Neuronal stem cell (in vitro differentiated cells): ENCODE results near the gene HERC2.

Source experiments
- DNase-seq: peaks from one replicate; pipeline ENCODE4 v3.0.0-alpha.2; 2013; ENCODE audit warnings: low spot score
- H2AFZ ChIP-seq: one replicate; pipeline ENCODE4 v1.6.1; 2013; ENCODE audit warnings: mild to moderate bottlenecking, low read length, inconsistent platforms
- H2AK5ac ChIP-seq: 2 replicates; pipeline ENCODE4 v1.6.1; 2013; ENCODE audit warnings: low read depth, mild to moderate bottlenecking, inconsistent platforms, low read length, moderate library complexity, mixed read lengths
- H2BK120ac ChIP-seq: 2 replicates; pipeline ENCODE4 v1.6.1; 2013; ENCODE audit warnings: low read depth, mild to moderate bottlenecking, inconsistent platforms, low read length, moderate library complexity, mixed read lengths
- H2BK12ac ChIP-seq: one replicate; pipeline ENCODE4 v1.6.1; 2013; ENCODE audit warnings: low read length, inconsistent platforms
- H2BK15ac ChIP-seq: 2 replicates; pipeline ENCODE4 v1.6.1; 2013; ENCODE audit warnings: mild to moderate bottlenecking, low read length, inconsistent platforms, mixed read lengths
- H2BK5ac ChIP-seq: one replicate; pipeline ENCODE4 v1.6.1; 2013; ENCODE audit warnings: inconsistent platforms, mild to moderate bottlenecking, low read length, moderate library complexity
- H3K14ac ChIP-seq: one replicate; pipeline ENCODE4 v1.6.1; 2013; ENCODE audit warnings: low read length, inconsistent platforms
- H3K18ac ChIP-seq: 2 replicates; pipeline ENCODE4 v1.6.1; 2013; ENCODE audit warnings: low read length, inconsistent platforms
- H3K23ac ChIP-seq: 2 replicates; pipeline ENCODE4 v1.6.1; 2013; ENCODE audit warnings: low read depth, mild to moderate bottlenecking, mixed read lengths, low read length, inconsistent platforms; ENCODE audit not compliant: poor library complexity
- H3K27ac ChIP-seq: replicated peaks from 3 replicates; pipeline ENCODE4 v1.5.1; 2013; ENCODE audit warnings: low read length, inconsistent platforms
- H3K27me3 ChIP-seq, 3 experiments: 2 replicates each; pipeline ENCODE4 v1.6.1; 2013; ENCODE audit warnings: low read length in 3 of 3, mild to moderate bottlenecking in 2 of 3, inconsistent platforms in 1 of 3, low read depth in 1 of 3, mixed read lengths in 1 of 3, moderate library complexity in 1 of 3; ENCODE audit not compliant: control insufficient read depth in 3 of 3, insufficient read depth in 3 of 3
- H3K36me3 ChIP-seq, 2 donors: replicated peaks in 1 of 2; 2 replicates each; pipeline ENCODE4 v1.6.1; 2013; ENCODE audit warnings: low read length in 2 of 2; ENCODE audit not compliant: control insufficient read depth in 2 of 2, insufficient read depth in 2 of 2
- H3K4ac ChIP-seq: 2 replicates; pipeline ENCODE4 v1.6.1; 2013; ENCODE audit warnings: inconsistent platforms, mild to moderate bottlenecking, low read length, moderate library complexity
- H3K4me1 ChIP-seq, 2 donors: 1 replicate in 1 of 2; 2 replicates in 1 of 2; pipeline ENCODE4 v1.6.1; 2013; ENCODE audit warnings: low read length in 2 of 2, low read depth in 1 of 2; ENCODE audit not compliant: control insufficient read depth in 2 of 2, insufficient read depth in 1 of 2
- H3K4me2 ChIP-seq: one replicate; pipeline ENCODE4 v1.6.1; 2013; ENCODE audit warnings: mild to moderate bottlenecking, low read length, inconsistent platforms; ENCODE audit not compliant: insufficient read depth, poor library complexity, severe bottlenecking
- H3K4me3 ChIP-seq, 2 donors: 2 replicates each; pipeline ENCODE4 v1.5.1; 2013; ENCODE audit warnings: low read length in 2 of 2, mild to moderate bottlenecking in 2 of 2, inconsistent platforms in 1 of 2, moderate library complexity in 1 of 2
- H3K79me1 ChIP-seq: one replicate; pipeline ENCODE4 v1.6.1; 2013; ENCODE audit warnings: low read depth, mild to moderate bottlenecking, inconsistent platforms, low read length, moderate library complexity
- H3K9ac ChIP-seq: one replicate; pipeline ENCODE4 v1.6.1; 2013; ENCODE audit warnings: mild to moderate bottlenecking, low read depth, low read length, inconsistent platforms; ENCODE audit not compliant: poor library complexity
- H3K9me3 ChIP-seq, 2 donors: replicated peaks in 1 of 2; 2 replicates each; pipeline versions ENCODE3 to v1.6.1; 2013; ENCODE audit warnings: low read length in 2 of 2, mild to moderate bottlenecking in 2 of 2, inconsistent platforms in 1 of 2, low read depth in 1 of 2, mixed read lengths in 1 of 2, moderate library complexity in 1 of 2; ENCODE audit not compliant: control insufficient read depth in 2 of 2, insufficient read depth in 1 of 2
- H4K8ac ChIP-seq: one replicate; pipeline ENCODE4 v1.6.1; 2013; ENCODE audit warnings: low read depth, mild to moderate bottlenecking, inconsistent platforms, low read length, moderate library complexity
- H4K91ac ChIP-seq: one replicate; pipeline ENCODE4 v1.6.1; 2013; ENCODE audit warnings: low read length, low read depth, mild to moderate bottlenecking, inconsistent platforms; ENCODE audit not compliant: poor library complexity
- WGBS, 2 donors: extraction: QIAGEN DNeasy Blood & Tissue Kit; methylation state at CpG; one replicate each; pipeline ENCODE4 v1.1.7; 2013; ENCODE audit warnings: missing lambda C conversion rate in 2 of 2, mixed read lengths in 1 of 2; ENCODE audit not compliant: insufficient read length in 2 of 2, insufficient replicate concordance in 1 of 2; ENCODE audit errors: extremely low coverage in 2 of 2; 5-methylcytosine and 5-hydroxymethylcytosine counted together

HERC2 gene

DNA sequence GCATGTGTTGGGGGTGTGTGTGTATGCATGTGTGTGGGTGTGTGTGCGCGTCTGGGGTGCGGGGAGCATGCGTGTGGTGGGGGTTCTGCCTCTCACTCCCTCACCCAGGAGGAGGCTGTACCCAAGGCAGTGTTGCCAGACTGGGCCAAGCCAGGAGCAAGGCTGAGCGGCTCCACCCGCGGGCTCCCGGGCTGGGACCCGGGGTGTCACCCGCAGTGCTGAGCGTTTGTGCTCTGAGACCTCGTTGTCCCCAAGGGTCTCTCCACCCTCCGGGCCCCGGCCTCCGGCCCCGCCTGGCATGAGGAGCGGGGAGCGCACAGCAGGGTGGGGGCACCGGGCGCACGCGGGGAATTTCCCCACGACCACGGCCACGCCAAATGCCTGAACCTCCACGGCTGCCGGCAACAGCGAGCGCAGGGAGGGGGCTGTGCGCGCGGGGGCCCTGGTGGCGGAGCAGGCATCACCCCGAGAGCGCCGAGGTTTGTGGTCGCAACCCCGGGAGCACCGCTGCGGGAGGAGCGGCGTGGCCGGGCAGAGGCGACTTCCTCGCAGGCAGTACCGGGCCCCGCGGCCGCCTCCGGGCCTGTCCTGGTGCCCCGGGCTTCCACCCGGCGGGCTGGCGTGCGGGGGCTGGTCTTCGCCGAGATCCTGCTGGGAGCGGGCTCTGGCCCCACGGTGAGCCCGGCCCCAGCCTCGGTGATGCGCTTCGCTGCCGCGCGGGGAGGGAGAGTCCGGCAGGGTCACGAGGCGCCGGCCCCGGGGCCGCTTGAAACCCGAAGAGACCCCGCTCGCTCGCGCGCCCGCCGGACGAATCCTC is 215.5 kb downstream of the HERC2 start:
- Histone ChIP-seq H3K9me3 (peaks cover 0 to 12% of the 10 kb centered on the region in 2 donors), H3K23ac (peak overlapping the region; percentile 89), H2BK5ac (no peak overlapping the region), H3K36me3 (peaks cover 4 to 17% of the 10 kb centered on the region in 2 donors), H3K9ac (peak overlapping the region; percentile 91), H2AFZ (peak overlapping the region; percentile 83), H3K27me3 (peaks cover 0 to 24% (median 24%) of the 10 kb centered on the region in 3 experiments), H3K4me1 (peaks cover 0 to 5% of the 10 kb centered on the region in 2 donors), H2BK12ac (peak overlapping the region; percentile 73), H2AK5ac (peak overlapping the region; percentile 81), H3K4me3 (peak overlapping the region; percentile 20 to 80), H3K4ac (peak overlapping the region; percentile 37), H3K18ac (peak overlapping the region; percentile 98), H3K27ac (no peak overlapping the region), H4K91ac (no peak overlapping the region), H3K14ac (peak overlapping the region; percentile 94), H2BK120ac (peak overlapping the region; percentile 81), H3K4me2 (peak overlapping the region; percentile 89), H3K79me1 (peaks cover 6% of the 10 kb centered on the region), H2BK15ac (peak overlapping the region; percentile 84), H4K8ac (no peak overlapping the region)
- WGBS, 2 donors, result no CpG with 5 or more reads among the region's 81 CpGs
- no peak for DNase-seq

DNA sequence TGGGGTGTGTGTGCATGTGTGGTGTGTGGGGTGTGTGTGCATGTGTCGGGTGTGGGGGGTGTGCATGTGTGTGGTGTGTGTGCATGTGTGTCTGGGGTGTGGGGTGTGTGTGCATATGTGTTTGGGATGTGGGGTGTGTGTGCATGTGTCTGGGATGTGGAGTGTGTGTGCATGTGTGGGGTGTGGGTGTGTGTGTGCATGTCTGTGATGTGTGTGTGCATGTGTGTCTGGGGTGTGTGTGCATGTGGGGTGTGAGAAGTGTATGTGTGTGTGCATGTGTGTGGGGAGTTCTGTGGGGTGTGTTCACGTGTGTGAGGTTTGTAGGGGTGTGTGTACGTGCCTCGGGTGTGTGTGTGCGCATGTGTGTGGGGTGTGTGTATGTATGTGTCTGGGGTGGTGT is 216.2 kb downstream of the HERC2 start:
- H3K4me2 ChIP-seq, result no peak overlapping the region
- peak overlapping the region in 1 of 2 donors; percentile 65 for H3K4me3 ChIP-seq
- H3K9ac ChIP-seq, result peak overlapping the region; percentile 72
- H3K18ac ChIP-seq, result peak overlapping the region; percentile 57
- H2AK5ac ChIP-seq, result no peak overlapping the region
- no peak overlapping the region for H2AFZ ChIP-seq
- H3K27ac ChIP-seq, result no peak overlapping the region
- H2BK12ac ChIP-seq, result peak overlapping the region; percentile 58
- peaks cover 6% of the 10 kb centered on the region for H3K79me1 ChIP-seq
- peaks cover 0 to 31% (median 24%) of the 10 kb centered on the region in 3 experiments for H3K27me3 ChIP-seq
- peaks cover 0 to 12% of the 10 kb centered on the region in 2 donors for H3K9me3 ChIP-seq
- peaks cover 2 to 10% of the 10 kb centered on the region in 2 donors for H3K36me3 ChIP-seq
- peak overlapping the region; percentile 87 for H3K4ac ChIP-seq
- no peak for DNase-seq
- no CpG with 5 or more reads among the region's 5 CpGs for WGBS, 2 donors
- no peak overlapping the region for H2BK120ac ChIP-seq
- H3K23ac ChIP-seq, result peak overlapping the region; percentile 89
- peak overlapping the region; percentile 98 for H3K14ac ChIP-seq
- H2BK15ac ChIP-seq, result no peak overlapping the region
- no peak overlapping the region for H4K91ac ChIP-seq
- peaks cover 0 to 5% of the 10 kb centered on the region in 2 donors for H3K4me1 ChIP-seq
- H2BK5ac ChIP-seq, result no peak overlapping the region
- H4K8ac ChIP-seq, result peak overlapping the region; percentile 70

DNA sequence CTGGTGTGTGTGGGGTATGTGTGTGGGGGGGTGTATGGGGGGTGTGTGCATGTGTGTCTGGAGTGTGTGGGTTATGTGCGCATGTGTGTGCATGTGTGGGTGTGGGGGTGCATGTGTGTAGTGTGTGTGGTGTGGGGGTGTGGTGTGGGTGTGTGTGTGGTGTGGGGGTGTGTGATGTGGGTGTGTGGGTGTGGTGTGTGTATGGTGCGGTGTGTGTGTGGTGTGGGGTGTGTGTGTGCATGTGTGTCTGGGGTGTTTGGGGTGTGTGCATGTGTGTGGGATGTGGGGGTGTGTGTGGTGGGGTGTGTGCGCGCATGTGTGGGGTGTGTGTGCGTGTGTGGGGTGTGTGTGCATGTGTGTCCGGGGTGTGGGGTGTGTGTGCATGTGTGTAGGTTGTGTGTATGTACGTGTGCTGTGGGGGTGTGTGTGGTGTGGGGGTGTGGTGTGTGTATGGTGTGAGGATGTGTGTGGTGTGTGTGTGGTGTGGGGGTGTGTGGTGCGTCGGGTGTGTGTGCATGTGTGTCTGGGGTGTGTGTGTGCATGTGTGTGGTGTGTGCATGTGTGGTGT is 216.7 kb downstream of the HERC2 start:
- H3K4me1 ChIP-seq, result peaks cover 0 to 5% of the 10 kb centered on the region in 2 donors
- peak overlapping the region; percentile 83 for H2BK15ac ChIP-seq
- peak overlapping the region; percentile 89 for H3K23ac ChIP-seq
- H3K27me3 ChIP-seq, result peaks cover 0 to 35% (median 28%) of the 10 kb centered on the region in 3 experiments
- H2BK120ac ChIP-seq, result no peak overlapping the region
- H3K4me3 ChIP-seq, result peak overlapping the region in 1 of 2 donors; percentile 69
- peak overlapping the region; percentile 80 for H4K91ac ChIP-seq
- H3K18ac ChIP-seq, result peak overlapping the region; percentile 57
- peak overlapping the region; percentile 34 for H2AK5ac ChIP-seq
- no peak overlapping the region for H3K27ac ChIP-seq
- no peak overlapping the region for H2AFZ ChIP-seq
- H4K8ac ChIP-seq, result peak overlapping the region; percentile 97
- H3K9me3 ChIP-seq, result peaks cover 0 to 10% of the 10 kb centered on the region in 2 donors
- H3K36me3 ChIP-seq, result peaks cover 0 to 5% of the 10 kb centered on the region in 2 donors
- peaks cover 6% of the 10 kb centered on the region for H3K79me1 ChIP-seq
- H3K9ac ChIP-seq, result peak overlapping the region; percentile 72
- no peak for DNase-seq
- H2BK12ac ChIP-seq, result peak overlapping the region; percentile 96
- peak overlapping the region; percentile 98 for H3K14ac ChIP-seq
- H3K4ac ChIP-seq, result peak overlapping the region; percentile 87
- WGBS, 2 donors, result 100% methylated on average over 2 of the region's 9 CpGs; no CpG with 5 or more reads in 1 of the 2 donors
- no peak overlapping the region for H2BK5ac ChIP-seq
- no peak overlapping the region for H3K4me2 ChIP-seq

DNA sequence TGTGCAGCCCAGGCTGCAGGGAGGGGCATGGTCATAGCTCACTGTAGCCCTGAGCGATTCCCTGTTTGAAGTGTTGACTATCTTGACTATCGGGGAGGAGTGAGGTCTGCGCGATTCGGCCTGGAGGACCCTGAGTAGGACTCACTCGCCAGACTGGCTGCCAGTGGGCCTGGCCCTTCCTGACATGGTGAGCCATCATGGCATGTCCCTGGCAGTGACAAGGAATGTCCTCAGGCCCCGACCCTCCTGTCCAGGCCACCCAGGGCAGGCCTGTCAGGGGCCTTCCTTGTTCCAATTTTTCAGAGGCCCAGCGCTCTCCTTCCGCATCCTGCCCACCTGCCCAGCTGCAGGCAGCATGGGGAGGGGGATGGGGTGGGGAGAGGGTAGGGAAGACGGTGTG is 217.7 kb downstream of the HERC2 start:
- H2BK5ac ChIP-seq, result no peak overlapping the region
- H3K9ac ChIP-seq, result no peak overlapping the region
- H3K18ac ChIP-seq, result no peak overlapping the region
- no peak overlapping the region for H2AK5ac ChIP-seq
- H3K14ac ChIP-seq, result no peak overlapping the region
- DNase-seq, result no peak
- no peaks in the 10 kb centered on the region for H3K36me3 ChIP-seq
- no peak overlapping the region for H3K4me3 ChIP-seq
- no peak overlapping the region for H2BK12ac ChIP-seq
- H4K8ac ChIP-seq, result no peak overlapping the region
- H2BK120ac ChIP-seq, result no peak overlapping the region
- H3K4me2 ChIP-seq, result no peak overlapping the region
- no peak overlapping the region for H2AFZ ChIP-seq
- no peak overlapping the region for H3K27ac ChIP-seq
- no peak overlapping the region for H3K23ac ChIP-seq
- peaks cover 0 to 8% of the 10 kb centered on the region in 2 donors for H3K4me1 ChIP-seq
- peaks cover 0 to 45% (median 38%) of the 10 kb centered on the region in 3 experiments for H3K27me3 ChIP-seq
- no peak overlapping the region for H4K91ac ChIP-seq
- peaks cover 0 to 10% of the 10 kb centered on the region in 2 donors for H3K9me3 ChIP-seq
- 100% methylated on average over 1 of the region's 10 CpGs; no CpG with 5 or more reads in 1 of the 2 donors for WGBS, 2 donors
- no peak overlapping the region for H3K4ac ChIP-seq
- H2BK15ac ChIP-seq, result no peak overlapping the region
- H3K79me1 ChIP-seq, result peaks cover 6% of the 10 kb centered on the region
